Measurements from ENCODE around the gene PIP5K1C.

Gene PIP5K1C, protein sequence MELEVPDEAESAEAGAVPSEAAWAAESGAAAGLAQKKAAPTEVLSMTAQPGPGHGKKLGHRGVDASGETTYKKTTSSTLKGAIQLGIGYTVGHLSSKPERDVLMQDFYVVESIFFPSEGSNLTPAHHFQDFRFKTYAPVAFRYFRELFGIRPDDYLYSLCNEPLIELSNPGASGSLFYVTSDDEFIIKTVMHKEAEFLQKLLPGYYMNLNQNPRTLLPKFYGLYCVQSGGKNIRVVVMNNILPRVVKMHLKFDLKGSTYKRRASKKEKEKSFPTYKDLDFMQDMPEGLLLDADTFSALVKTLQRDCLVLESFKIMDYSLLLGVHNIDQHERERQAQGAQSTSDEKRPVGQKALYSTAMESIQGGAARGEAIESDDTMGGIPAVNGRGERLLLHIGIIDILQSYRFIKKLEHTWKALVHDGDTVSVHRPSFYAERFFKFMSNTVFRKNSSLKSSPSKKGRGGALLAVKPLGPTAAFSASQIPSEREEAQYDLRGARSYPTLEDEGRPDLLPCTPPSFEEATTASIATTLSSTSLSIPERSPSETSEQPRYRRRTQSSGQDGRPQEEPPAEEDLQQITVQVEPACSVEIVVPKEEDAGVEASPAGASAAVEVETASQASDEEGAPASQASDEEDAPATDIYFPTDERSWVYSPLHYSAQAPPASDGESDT

DNA sequence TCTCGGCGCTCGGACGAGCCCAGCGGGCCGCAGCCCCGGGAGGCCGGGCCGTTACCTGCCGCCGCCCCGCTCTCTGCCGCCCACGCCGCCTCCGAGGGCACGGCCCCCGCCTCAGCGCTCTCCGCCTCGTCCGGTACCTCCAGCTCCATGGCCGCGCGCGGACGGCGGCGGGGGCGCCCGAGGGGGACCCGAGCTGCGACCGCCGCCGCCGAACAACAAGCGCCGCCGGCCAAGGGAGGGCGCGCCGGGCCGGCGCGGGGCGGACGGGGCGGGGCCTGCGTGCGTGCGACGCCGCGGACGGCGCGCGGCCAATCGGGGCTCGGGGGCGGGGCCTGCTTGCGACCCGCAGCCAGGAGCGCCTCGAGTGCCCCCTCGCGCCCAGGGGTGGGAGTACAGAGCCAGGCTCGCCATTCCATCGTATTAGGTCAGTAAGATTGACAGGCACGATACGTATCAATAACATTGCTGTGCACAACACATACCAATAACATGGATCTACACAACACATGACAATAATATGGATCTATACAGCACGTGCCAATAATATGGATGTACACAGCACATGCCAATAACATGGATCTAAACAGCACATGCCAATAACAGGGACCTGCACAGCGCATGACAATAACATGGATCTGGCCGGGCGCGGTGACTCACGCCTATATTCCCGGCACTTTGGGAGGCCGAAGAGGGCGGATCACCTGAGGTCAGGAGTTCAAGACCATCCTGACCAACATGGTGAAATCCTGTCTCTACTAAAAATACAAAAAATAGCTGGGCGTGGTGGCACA lies at the start of gene PIP5K1C:
Gene PIP5K1C (minus strand): TSS at position 227 of the 791 bp plus-strand sequence. CDS start 78 bp downstream, at position 149.
- peak; percentile 64 to 75 for DNase-seq

DNA sequence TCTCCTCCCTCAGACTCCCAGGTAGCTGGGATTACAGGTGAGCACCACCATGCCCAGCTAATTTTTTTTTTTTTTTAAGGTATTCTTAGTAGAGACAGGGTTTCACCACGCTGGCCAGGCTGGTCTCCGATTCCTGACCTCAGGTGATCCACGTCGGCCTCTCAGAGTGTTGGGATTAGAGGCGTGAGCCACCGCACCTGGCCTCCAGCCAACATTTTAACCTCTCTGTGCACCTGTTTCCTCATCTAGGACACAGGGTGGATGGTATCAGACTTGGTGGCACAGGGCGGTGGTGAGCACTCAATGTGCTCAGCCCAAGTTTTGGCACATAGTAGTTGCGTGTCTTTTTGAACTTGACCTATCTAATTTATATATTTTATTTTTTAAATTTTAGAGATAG lies 48.7 kb upstream of the PIP5K1C start:
- no peak for DNase-seq

DNA sequence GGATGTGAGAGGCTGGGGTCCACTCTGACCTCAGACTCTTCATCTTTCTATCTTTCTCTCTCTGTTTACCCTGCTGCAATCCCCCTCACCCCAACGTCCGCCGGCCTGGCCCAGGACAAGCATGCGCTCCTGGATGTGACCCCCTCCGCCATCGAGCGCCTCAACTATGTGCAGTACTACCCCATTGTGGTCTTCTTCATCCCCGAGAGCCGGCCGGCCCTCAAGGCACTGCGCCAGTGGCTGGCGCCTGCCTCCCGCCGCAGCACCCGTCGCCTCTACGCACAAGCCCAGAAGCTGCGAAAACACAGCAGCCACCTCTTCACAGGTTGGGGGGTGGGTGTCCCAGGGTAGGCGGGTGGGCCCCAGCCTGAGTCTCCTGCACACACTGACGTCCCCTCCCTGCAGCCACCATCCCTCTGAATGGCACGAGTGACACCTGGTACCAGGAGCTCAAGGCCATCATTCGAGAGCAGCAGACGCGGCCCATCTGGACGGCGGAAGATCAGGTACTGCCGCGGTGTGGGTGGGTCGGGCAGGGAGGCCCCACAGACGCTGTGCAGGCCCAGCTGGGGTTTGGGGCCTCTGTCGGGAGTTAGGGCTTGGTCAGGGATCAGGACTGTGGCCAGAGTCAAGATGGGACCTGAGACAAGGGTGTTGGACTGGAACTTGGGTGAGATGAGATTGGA lies 46.2 kb upstream of the PIP5K1C start:
- DNase-seq: no peak

DNA sequence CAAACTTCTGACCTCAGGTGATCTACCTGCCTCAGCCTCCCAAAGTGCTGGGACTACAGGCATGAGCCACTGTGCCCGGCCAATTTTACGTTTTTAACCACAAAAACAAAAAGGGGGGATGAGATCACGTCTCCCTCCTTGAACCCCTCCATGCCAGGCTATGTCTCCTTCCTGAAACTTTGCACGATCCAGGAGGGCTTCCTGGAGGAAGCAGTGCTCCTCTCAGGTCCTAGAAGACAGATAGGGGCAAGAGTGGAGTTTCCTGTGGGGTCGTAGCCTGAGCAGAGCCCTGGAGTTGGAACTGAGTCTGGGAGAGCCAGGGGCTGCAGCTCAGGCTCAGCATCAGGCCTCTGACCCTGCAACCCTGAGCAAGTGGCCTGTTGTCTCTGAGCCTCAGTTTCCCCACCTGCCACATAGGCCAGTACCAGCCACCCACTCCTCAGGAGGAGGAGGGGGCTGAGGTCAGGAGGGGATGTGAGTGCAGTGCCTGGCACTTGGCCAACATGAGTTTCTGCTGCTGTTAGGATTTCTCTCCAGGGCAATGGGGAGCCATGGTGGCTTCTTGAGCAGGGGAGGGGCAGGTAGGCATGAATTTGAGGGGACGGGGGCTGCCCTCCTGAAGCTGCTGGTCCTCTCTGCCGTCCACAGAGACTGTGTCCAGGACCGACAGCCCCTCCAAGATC lies 45.2 kb upstream of the PIP5K1C start:
- DNase-seq: no peak

DNA sequence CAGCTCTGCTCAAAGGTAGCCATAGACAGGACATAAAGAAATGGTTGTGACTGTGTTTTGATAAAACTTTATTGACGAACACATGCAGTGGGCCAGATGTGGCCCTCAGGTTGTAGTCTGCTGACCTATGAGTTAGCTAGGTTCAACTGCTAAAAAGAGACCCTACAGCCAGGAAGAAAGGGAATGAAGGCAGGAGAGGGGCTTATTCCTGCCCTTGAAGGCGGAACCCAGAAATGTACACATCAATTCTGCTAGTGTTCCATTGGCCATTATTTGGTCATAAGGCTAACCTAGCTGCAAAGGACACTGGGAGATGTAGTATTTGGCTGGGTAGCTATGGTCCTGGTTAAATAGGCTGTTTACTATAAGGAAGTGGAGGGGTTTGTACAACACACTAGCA lies 43.2 kb upstream of the PIP5K1C start:
- DNase-seq: no peak

DNA sequence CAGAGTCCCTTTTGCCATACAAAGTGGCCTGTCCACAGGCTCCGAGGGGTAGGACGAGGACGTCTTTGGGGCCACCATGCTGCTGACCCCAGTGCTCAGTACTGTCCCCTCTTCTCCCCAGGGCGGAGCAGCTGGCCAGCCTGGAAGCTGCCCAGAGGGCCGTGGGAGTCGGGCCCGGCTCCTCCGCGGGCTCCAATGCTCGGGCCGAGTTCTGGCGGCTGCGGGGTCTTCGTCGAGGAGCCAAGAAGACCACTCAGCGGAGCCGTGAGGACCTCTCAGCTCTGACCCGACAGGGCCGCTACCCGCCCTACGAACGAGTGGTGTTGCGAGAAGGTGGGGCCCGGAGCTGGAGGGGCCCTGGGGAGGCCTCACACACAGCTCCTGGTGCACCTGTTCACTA lies 40.2 kb upstream of the PIP5K1C start:
- no peak for DNase-seq

DNA sequence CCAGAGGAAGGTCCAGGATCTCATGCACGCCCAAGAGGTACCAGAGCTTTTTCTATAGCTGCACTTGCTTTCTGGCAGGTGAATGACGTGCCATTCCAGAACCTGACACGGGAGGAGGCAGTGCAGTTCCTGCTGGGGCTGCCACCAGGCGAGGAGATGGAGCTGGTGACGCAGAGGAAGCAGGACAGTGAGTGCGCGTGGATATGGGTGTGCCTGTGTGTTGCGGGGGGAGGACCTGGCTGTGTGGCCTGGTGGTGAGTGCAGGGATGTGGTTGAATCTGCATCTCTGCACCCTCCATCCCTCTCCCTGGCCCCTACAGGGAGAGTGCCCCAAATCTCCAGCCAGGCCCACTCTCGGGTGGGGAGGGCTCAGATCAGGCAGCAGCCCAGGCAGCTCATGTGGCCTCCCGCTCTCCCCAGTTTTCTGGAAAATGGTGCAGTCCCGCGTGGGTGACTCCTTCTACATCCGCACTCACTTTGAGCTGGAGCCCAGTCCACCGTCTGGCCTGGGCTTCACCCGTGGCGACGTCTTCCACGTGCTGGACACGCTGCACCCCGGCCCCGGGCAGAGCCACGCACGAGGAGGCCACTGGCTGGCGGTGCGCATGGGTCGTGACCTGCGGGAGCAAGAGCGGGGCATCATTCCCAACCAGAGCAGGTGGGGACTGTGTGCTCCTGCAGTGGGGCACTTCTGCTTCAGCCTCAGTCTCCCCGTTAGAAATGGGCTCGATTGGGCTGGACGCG lies 38.4 kb upstream of the PIP5K1C start:
- DNase-seq: no peak

DNA sequence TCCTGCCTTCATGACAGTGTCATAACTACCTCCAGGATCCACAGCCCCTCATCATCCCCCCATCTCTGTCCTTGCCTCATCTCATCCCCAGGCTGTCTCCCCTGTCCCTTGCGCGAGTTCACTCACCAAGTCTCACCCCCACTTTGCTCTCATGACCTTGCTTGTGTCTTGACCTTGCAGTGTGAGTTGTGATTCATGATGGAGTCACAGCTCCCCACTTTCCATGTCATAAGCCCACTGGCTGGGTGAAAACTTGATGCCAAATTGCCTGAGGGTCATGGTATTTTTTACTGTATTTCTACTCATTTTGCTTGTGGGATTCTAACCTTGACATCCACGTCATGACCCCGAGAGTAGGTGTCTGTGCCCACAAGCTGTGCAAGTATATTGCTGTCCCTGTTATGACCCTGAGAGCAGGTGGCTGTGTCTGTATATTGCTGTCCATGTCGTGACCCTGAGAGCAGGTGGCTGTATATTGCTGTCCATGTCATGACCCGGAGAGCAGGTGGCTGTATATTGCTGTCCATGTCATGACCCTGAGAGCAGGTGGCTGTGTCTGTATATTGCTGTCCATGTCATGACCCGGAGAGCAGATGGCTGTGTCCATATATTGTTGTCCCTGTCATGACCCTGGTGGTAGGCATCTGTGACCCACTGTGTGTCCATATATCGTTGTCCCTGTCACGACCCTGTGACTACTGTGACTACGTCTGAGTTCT lies 37.4 kb upstream of the PIP5K1C start:
- no peak for DNase-seq

DNA sequence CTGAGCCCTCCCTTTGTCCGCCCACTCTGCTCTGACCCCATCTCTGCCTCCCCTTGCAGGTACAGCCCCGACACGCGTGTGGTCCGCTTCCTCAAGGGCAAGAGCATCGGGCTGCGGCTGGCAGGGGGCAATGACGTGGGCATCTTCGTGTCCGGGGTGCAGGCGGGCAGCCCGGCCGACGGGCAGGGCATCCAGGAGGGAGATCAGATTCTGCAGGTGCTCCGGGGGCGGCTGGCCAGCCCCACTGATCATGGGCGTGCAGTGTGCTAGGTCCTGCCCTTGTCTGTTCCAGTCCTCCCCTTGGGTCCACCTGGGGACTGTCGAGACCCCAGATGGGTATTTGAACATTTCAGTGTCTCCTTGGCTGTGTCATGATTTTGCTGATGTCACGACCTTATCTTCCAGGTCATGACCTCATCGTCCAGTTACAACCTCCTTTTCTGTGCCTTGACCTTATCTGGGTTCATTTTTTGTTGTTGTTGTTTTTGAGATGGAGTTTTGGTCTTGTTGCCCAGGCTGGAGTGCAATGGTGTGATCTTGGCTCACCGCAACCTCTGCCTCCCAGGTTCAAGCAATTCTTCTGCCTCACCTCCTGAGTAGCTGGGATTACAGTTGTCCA lies 35.9 kb upstream of the PIP5K1C start:
- DNase-seq: no peak

DNA sequence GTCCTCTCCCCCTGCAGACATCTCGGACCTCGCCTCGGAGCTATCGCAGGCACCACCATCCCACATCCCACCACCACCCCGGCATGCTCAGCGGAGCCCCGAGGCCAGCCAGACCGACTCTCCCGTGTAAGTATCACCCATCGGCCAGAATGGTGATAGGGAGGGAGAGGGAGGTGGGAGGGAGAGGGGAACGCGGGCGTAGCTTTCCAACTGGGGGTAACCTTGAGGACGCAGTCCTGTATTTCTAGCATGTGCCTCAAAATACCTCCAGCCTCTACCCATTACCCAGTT lies 34.0 kb upstream of the PIP5K1C start:
- no peak for DNase-seq

DNA sequence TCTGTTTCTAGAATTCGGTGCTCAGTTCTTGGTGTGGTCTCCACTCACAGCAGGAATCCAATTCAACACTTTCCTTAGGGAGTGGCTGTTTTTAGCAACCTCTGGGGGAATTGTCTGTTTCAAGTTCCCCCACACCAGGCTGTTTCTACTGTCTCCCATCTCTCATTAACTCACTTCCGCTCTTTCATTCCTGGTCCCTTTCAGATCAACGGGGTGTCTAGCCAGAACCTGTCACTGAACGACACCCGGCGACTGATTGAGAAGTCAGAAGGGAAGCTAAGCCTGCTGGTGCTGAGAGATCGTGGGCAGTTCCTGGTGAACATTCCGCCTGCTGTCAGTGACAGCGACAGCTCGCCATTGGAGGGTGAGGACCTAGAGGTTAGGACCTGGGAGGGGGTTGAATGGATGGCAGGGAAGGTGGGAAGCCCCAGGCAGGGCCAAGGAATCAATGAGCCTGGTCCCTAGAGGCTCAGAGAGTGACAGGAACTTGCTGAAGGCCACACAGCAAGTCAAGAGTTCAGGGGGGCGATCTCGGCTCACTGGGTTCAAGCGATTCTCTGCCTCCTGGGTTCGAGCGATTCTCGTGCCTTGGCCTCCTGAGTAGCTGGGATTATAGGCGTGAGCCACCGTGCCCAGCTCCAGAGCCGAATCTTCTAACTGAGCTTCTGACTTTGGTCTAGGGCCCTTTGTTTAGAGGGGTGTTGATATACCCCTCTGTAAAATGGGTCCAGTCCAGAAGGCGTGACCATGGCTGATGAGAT lies 33.5 kb upstream of the PIP5K1C start:
- no peak for DNase-seq

DNA sequence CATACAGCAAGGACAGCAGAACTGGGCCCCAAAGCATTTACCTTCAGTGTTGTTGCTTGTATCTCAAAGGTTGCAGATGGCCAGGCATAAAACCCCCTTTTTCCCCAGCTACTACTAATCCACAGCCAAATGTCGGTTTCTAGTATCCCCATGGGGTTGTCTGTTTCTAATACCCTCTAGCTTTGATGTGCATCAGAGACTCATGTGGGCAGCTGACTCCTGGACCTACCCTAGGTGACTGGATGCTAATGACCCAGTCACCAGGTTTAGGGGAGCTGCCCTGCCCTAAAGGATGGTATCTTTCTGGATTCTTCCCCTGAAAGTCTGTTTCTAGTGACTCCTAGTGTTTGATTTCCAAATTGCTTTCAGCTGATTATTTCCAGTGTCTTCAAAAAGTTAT lies 31.8 kb upstream of the PIP5K1C start:
- DNase-seq: no peak

DNA sequence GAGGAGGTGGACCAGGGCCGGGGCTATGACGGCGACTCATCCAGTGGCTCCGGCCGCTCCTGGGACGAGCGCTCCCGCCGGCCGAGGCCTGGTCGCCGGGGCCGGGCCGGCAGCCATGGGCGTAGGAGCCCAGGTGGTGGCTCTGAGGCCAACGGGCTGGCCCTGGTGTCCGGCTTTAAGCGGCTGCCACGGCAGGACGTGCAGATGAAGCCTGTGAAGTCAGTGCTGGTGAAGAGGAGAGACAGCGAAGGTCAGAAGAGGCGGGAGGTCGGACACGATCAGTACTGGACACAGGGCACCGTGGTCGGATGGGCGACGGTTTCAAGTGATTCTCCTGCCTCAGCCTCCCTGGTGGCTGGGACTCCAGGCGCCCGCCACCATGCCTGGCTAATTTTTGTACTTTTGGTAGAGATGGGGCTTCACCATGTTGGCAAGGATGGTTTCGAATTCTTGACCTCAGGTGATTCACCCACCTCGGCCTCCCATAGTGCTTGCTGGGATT lies 30.2 kb upstream of the PIP5K1C start:
- no peak for DNase-seq

DNA sequence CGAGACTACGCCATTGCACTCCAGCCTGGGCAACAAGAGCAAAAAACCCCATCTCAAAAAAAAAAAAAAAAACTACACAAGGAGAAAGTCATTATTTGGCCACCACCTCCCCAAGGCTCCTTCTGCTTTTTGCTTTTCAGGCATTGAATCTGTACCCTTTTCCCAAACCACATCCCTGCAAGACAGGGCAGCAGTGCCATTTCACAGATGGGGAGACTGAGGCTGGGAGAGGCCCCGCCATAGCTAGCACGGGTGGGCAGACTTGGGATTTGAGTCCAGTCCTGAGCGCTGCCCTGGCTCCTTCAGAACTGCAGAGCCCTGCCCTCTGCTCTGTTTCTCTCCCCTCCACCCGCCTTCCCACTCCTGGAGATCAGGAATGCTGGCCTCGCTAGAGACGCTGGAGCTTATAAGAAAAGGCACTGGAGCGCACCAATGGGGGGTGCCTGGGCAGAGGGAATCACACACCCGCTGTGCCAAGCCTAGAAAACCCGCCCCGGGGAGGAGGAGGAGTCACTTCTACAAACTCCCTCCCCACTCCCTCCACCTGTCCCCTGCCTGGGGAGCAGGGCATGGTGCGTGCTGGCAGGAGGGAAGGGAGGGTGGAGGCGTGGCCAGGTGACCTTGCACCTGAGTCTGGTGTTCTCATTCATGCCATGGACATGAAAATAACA lies 25.5 kb upstream of the PIP5K1C start:
- no peak for DNase-seq

DNA sequence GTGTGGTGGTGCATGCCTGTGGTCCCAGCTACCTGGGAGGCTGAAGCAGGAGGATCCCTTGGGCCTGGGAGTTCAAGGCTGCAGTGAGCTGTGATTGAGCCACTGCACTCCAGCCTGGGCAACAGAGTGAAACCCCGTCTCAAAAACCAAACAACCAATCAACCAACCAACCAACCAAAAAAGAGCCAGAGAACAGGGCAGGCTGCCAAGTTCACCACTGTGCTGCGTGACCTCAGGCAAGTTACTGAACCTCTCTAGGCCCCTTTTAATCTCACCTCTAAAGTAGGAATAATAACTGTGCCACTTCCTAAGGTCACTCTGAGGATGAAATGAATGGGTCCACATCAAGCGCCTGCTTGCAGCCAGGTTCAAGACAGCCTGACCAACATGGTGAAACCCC lies 24.9 kb upstream of the PIP5K1C start:
- DNase-seq: no peak

DNA sequence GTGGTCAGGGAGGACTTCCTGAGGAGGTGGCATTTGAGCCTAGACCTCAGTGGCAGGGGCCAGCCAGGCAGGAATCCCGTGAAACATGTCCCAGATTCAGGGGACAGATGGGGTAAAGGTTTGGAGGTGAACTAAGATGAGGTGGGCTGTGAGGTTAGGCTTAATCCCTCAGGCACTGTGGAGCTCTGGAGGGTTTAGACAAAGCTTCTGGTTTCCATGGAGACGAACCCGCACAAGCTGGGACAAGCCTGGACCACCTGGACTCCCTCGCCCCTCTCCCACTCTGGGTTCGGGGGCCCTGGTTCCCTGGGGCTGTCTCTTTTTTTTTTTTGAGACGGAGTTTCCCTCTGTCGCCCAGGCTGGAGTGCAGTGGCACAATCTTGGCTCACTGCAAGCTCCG lies 23.6 kb upstream of the PIP5K1C start:
- DNase-seq: no peak

DNA sequence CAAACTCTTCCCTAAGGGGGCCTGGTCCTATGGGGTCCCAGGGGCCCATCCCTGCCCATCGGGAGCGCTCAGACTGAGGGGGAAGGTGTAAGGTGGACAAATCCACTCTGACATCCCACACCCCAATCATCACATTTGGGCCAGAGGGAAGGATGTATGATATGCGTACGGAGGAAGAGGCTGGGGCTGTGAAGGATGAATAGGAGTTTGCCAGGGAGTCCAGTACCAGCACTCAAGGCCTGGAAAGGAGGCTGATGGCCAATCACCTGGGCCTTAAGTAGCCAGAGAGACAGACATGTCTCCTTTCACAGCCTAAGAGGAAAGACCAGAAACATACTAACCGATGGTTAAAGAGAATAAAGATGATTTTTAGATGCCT lies 22.8 kb upstream of the PIP5K1C start:
- DNase-seq: no peak

DNA sequence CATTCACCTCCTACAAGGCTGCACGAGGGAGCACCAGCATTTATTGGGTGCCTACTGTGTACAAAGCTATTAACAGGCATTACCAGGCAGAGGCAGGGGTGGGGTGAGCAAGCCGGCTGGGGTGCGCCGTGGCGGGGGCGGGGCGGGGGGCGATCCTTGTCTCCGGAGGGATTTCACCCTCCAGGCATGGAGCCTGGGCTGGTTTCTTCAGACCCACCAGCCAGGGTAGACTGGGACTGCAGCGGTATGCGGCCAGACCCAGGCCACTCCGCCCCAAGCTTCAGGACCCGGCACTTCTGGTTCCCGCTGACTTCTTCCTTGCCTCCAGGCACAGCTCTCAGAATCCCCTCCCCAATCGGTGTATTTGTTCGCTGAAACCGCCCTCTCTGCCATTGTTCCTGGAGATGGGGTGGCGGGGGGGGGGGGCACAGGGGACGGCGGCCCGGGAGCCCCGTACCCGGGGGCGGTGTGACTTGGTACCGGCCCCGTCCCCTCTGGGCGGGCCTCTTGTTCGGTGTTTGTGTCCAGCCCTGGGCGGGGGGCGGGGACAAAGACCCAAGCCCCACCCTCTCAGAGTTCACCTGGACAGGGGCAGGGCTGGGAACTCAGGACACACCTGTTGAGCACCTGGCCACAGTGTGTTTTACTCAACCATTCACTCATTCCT lies 22.3 kb upstream of the PIP5K1C start:
- DNase-seq: no peak

Measured in NCI-H1930 (cell line).